Epithelial cell of esophagus (primary cell): Measurements from ENCODE around the gene WHAMM.
"Not testable (repeated sequence)": the region's sequence is repeated elsewhere in the genome, so short reads cannot be mapped to it uniquely, and the experiment has no call there.

Experiments used
- DNase-seq: peaks from one replicate; pipeline ENCODE4 v3.0.0; 2010; ENCODE audit warnings: low read depth
- H3K4me3 ChIP-seq: 2 replicates; pipeline ENCODE4 v1.5.1; 2011; ENCODE audit warnings: mild to moderate bottlenecking, low read length, control low read depth
- TF ChIP-seq, protein P1 (sequence below): IDR thresholded peaks from 2 replicates; pipeline ENCODE4 v1.5.1; 2011; ENCODE audit warnings: low read depth, mild to moderate bottlenecking, low read length, control low read depth, inconsistent platforms; ENCODE audit not compliant: insufficient read depth; ENCODE audit errors: missing control alignments

The WHAMM gene, protein sequence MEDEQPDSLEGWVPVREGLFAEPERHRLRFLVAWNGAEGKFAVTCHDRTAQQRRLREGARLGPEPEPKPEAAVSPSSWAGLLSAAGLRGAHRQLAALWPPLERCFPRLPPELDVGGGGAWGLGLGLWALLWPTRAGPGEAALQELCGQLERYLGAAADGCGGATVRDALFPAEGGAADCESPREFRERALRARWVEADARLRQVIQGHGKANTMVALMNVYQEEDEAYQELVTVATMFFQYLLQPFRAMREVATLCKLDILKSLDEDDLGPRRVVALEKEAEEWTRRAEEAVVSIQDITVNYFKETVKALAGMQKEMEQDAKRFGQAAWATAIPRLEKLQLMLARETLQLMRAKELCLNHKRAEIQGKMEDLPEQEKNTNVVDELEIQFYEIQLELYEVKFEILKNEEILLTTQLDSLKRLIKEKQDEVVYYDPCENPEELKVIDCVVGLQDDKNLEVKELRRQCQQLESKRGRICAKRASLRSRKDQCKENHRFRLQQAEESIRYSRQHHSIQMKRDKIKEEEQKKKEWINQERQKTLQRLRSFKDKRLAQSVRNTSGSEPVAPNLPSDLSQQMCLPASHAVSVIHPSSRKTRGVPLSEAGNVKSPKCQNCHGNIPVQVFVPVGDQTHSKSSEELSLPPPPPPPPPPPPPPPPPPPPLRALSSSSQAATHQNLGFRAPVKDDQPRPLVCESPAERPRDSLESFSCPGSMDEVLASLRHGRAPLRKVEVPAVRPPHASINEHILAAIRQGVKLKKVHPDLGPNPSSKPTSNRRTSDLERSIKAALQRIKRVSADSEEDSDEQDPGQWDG

GRCh38 chr15:82809308-82810060 lies at the start of gene WHAMM:
TSS of gene WHAMM (plus strand) at chr15:82809628. CDS start at chr15:82809727, 99 bp downstream.
- DNase-seq = peak; percentile 100
- TF ChIP-seq, protein P1, sequence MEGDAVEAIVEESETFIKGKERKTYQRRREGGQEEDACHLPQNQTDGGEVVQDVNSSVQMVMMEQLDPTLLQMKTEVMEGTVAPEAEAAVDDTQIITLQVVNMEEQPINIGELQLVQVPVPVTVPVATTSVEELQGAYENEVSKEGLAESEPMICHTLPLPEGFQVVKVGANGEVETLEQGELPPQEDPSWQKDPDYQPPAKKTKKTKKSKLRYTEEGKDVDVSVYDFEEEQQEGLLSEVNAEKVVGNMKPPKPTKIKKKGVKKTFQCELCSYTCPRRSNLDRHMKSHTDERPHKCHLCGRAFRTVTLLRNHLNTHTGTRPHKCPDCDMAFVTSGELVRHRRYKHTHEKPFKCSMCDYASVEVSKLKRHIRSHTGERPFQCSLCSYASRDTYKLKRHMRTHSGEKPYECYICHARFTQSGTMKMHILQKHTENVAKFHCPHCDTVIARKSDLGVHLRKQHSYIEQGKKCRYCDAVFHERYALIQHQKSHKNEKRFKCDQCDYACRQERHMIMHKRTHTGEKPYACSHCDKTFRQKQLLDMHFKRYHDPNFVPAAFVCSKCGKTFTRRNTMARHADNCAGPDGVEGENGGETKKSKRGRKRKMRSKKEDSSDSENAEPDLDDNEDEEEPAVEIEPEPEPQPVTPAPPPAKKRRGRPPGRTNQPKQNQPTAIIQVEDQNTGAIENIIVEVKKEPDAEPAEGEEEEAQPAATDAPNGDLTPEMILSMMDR = no peak
- H3K4me3 ChIP-seq = peak within 1 kb of the TSS; percentile 77

DNA sequence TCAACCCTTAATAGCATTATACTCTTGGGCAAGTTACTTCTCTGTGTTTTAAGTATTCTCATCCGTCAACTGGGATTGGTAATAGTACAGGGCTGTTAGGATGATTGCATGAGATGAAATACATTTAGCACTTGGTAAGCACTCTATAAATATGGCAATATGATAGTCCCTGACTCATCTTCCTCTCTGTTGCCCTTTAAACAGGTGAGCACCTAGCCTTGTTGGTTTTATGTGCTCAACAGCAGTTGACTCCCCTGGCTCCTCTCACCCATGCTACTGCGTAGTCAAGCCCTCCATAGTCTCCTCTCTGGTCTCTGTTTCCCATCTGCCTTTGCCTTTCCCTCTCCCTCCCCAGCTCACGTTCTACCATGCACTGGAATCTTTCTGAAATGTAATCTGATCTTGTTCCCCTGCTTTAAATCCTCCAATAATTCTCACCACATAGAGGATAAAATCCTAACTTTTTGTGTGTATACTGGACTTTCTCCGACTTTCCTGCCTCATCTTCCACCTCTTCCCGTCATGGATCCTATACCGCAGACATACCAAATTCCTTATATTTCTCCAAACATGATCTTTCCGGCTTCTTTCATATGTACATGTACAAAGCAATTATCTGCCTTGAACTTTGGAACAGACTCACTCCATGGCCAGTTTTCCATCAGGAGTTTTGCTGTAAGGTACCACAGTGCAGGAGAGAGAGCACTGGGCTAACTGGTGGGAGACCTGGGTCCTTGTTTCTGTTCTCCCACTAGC lies 45.9 kb upstream of the WHAMM start:
- TF ChIP-seq, protein P1 = no peak
- DNase-seq = no peak
- H3K4me3 ChIP-seq = no peak overlapping the region

DNA sequence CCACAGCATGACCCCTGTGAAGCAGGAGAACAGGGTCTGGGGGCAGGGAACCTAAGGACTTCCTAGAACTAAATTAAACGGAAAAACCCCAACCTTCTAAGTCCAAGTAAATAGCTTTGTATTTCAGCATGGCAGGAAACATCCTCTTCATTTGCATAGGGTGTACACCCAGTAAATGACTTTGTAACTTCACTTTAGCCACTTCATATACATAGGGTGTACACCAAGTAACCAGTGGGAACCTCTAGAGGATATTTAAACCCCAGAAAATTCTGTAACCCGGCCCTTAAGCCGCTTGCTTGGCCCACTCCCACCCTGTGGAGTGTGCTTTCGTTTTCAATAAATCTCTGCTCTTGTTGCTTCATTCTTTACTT lies 45.3 kb upstream of the WHAMM start:
- TF ChIP-seq, protein P1 = no peak
- DNase-seq = no peak
- no peak overlapping the region for H3K4me3 ChIP-seq

DNA sequence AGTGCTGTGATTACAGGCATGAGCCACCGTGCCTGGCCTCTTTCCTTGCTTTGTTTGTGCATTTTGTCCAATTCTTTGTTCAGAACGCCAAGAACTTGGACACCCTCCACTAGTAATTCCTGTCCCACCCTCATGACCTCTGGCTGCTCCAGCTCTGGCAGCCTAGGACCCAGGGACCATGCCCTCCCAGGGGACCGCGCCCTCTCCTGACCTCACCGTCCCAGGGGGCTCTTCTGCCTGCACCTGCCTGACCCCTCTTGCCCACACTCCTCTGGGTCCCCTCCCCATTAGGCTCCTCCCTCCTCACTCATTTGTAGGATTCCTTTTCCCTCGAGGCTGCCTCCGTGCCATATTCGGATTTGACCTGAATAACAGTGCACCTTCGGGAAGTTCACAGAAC lies 44.7 kb upstream of the WHAMM start:
- no peak overlapping the region for H3K4me3 ChIP-seq
- TF ChIP-seq, protein P1 = no peak
- DNase-seq = no peak

GRCh38 chr15:82766201-82766600 lies 43.2 kb upstream of the WHAMM start:
- DNase-seq, H3K4me3 ChIP-seq: not testable (repeated sequence)

GRCh38 chr15:82767163-82767829 lies 42.1 kb upstream of the WHAMM start:
- no peak overlapping the region for H3K4me3 ChIP-seq
- no peak for DNase-seq
- TF ChIP-seq, protein P1 = no peak
